ENCODE measurements around the gene SCGB1D1. TPM values are rescaled to one million over a fixed set of nuclear protein-coding genes. Genes with fewer than 3 reads are reported as not detected.

Gene SCGB1D1
- total RNA-seq, 8 experiments from 2014 or later: not detected

Other genes starting within 250 kb of the SCGB1D1 start
- 10 to 100 TPM in 1 of 8 experiments, 1 to 10 TPM in 7; 2.5 to 10.7 (median 5.5) TPM for gene BEST1, start 239.9 kb upstream of the SCGB1D1 start, total RNA-seq
- 1,000 to 10,000 TPM in 6 of 8 experiments, 100 to 1,000 TPM in 2; 863 to 2,225 (median 1,257) TPM for gene FTH1, start 222.6 kb upstream of the SCGB1D1 start, total RNA-seq
- 10 to 100 TPM in 3 of 8 experiments, 1 to 10 TPM in 5; 5.2 to 47.9 (median 7.3) TPM for gene INCENP, start 66.2 kb upstream of the SCGB1D1 start, total RNA-seq
- gene SCGB2A1, start 18.5 kb downstream of the SCGB1D1 start, total RNA-seq: not detected
- gene SCGB1D2, start 52.0 kb downstream of the SCGB1D1 start, total RNA-seq: under 1 TPM in 1 of 8 experiments, not detected in 7; 0.76 TPM
- gene SCGB2A2, start 79.9 kb downstream of the SCGB1D1 start, total RNA-seq: under 1 TPM in 1 of 8 experiments, not detected in 7; 0.14 TPM
- not detected for gene SCGB1D4, start 108.9 kb downstream of the SCGB1D1 start, total RNA-seq
- 10 to 100 TPM in 7 of 8 experiments, 1 to 10 TPM in 1; 2.8 to 48.2 (median 24.8) TPM for gene ASRGL1, start 147.2 kb downstream of the SCGB1D1 start, total RNA-seq
- gene SCGB1A1, start 228.8 kb downstream of the SCGB1D1 start, total RNA-seq: not detected